Erythroblast (primary cell): ENCODE measurements around the gene TRMT2A.

Source experiments
- GATA1 ChIP-seq: IDR thresholded peaks from 2 replicates; pipeline ENCODE4 v1.6.1; 2011; ENCODE audit warnings: low read depth, mild to moderate bottlenecking, control low read depth, low read length, moderate library complexity
- POLR2A ChIP-seq: IDR thresholded peaks from 2 replicates; pipeline ENCODE4 v1.6.1; 2011; ENCODE audit warnings: mild to moderate bottlenecking, low read length

GRCh38 chr22:20090730-20091240 lies 26.2 kb downstream of the TRMT2A start:
- TF ChIP-seq POLR2A (no peak), GATA1 (no peak)
